ENCODE measurements around the gene PRDM16. TPM values are rescaled to one million over a fixed set of nuclear protein-coding genes. Genes with fewer than 3 reads are reported as not detected.

Gene PRDM16
- total RNA-seq (0.12 and 0.22 TPM in 2 replicates), polyA plus RNA-seq (0.01 and 0.03 TPM in 2 replicates), polyA minus RNA-seq (0.07 TPM in 1 of 2 replicates, not detected in the other)
- 0.12 TPM for total RNA-seq (2013)

- POLR2A ChIA-PET, result no interaction called here
- peaks cover 0 to 57% (median 4%) of the 10 kb centered on the region in 4 experiments for H3K27me3 ChIP-seq (replicated peaks in 1 of 4; ENCODE audit: control extremely low read depth in 1 of 4, control insufficient read depth in 3 of 4, insufficient read depth in 4 of 4, low read length in 3 of 4)
Measured at GRCh38 chr1:3068564-3069431, at the start of gene PRDM16. TSS of gene PRDM16 (plus strand) at chr1:3069203. CDS start at chr1:3069260, 57 bp downstream.

More at GRCh38 chr1:3068564-3069431, at the start of gene PRDM16:
- Histone ChIP-seq H3K4me3 (ENCODE audit: control extremely low read depth in 1 of 5, extremely low read depth in 1 of 5, insufficient read depth in 1 of 5, low read depth in 2 of 5, low read length in 4 of 5) (peak within 1 kb of the TSS in 3 of 5 experiments; percentile 39 to 55 (median 52)), H3K4me2 (replicated peaks; ENCODE audit: low read depth, low read length, poor library complexity, severe bottlenecking) (peak within 1 kb of the TSS; percentile 75), H3K36me3 (replicated peaks in 1 of 2; ENCODE audit: control extremely low read depth in 1 of 2, control insufficient read depth in 1 of 2, extremely low read depth in 1 of 2, insufficient read depth in 2 of 2, low read length in 1 of 2) (no peaks in the 10 kb centered on the region), H3K27ac (ENCODE audit: low read length in 2 of 2) (no peak within 1 kb of the TSS), H3K9ac (ENCODE audit: low read length) (peak within 1 kb of the TSS; percentile 51), H2AFZ (ENCODE audit: insufficient read depth, low read depth, low read length, poor library complexity, severe bottlenecking) (peak within 1 kb of the TSS; percentile 33), H4K20me1 (ENCODE audit: control insufficient read depth, insufficient read depth, low read length, poor library complexity, severe bottlenecking) (no peaks in the 10 kb centered on the region), H3K79me2 (ENCODE audit: control insufficient read depth, insufficient read depth, low read length) (no peaks in the 10 kb centered on the region), H3K9me3 (ENCODE audit: control extremely low read depth in 1 of 3, control insufficient read depth in 2 of 3, insufficient read depth in 1 of 3, low read length in 2 of 3) (peaks cover 0 to 14% (median 0%) of the 10 kb centered on the region in 3 donors), H3K4me1 (ENCODE audit: control insufficient read depth in 2 of 2, insufficient read depth in 2 of 2, low read length in 2 of 2) (peaks cover 0 to 4% of the 10 kb centered on the region in 2 donors)
- peaks cover 6% of the 10 kb centered on the region for H3K4me1 Mint-ChIP-seq
- TF ChIP-seq EZH2 (IDR thresholded peaks at IDR 0.05; ENCODE audit: borderline replicate concordance, insufficient read depth, low read depth, low read length, poor library complexity, severe bottlenecking), result no peak
- TF ChIP-seq CTCF (IDR thresholded peaks at IDR 0.05), result no peak
- intact Hi-C loops (cut with micrococcal nuclease), result no loop called here
- under 1% methylated on average over 93 of the region's 106 CpGs for WGBS (ENCODE audit: insufficient coverage)
- DNase-seq, result peak; percentile 28
- peaks cover 28% of the 10 kb centered on the region for H3K27me3 Mint-ChIP-seq
- CTCF ChIA-PET, result no interaction called here
- H3K4me3 Mint-ChIP-seq, result peak within 1 kb of the TSS; percentile 90
- no peaks in the 10 kb centered on the region for H3K9me3 Mint-ChIP-seq (ENCODE audit: insufficient read depth)
- no peak for ATAC-seq (ENCODE audit: low read depth)
- H3K27ac Mint-ChIP-seq, result no peak within 1 kb of the TSS
